Mesothelial cell of epicardium (in vitro differentiated cells): ENCODE data around the gene LIN37. TPM values are rescaled to one million over a fixed set of nuclear protein-coding genes. Genes with fewer than 3 reads are reported as not detected.

Experiments
- DNase-seq, 2 experiments: peaks; one replicate each; pipeline ENCODE4 v3.0.0; 2021; ENCODE audit warnings: low spot score in 2 of 2; ENCODE audit not compliant: unreplicated experiment in 2 of 2
- H3K27ac Mint-ChIP-seq: 2 replicates; pipeline ENCODE4 v1.8.0; 2021; ENCODE audit warnings: mixed read lengths
- H3K27me3 Mint-ChIP-seq: 2 replicates; pipeline ENCODE4 v1.8.0; 2021; ENCODE audit warnings: low read depth, mixed read lengths
- H3K36me3 Mint-ChIP-seq: 2 replicates; pipeline ENCODE4 v1.8.0; 2021; ENCODE audit warnings: mixed read lengths
- H3K4me1 Mint-ChIP-seq: 2 replicates; pipeline ENCODE4 v1.8.0; 2021; ENCODE audit warnings: mixed read lengths
- H3K4me3 Mint-ChIP-seq: 2 replicates; pipeline ENCODE4 v1.8.0; 2021; ENCODE audit warnings: mild to moderate bottlenecking, moderate library complexity, mixed read lengths
- H3K9me3 Mint-ChIP-seq: 2 replicates; pipeline ENCODE4 v1.8.0; 2021; ENCODE audit warnings: mixed read lengths
- CTCF ChIP-seq: fragments of 200-600 bp; sonication (generic); IDR thresholded peaks from one replicate; pipeline ENCODE4 v1.5.0; 2021; ENCODE audit warnings: antibody characterized with exemption; ENCODE audit not compliant: unreplicated experiment
- total RNA-seq: library from RNA; stranded (reverse); gene quantifications from 3 replicates; pipeline ENCODE4 v1.2.1, GENCODE V29; 2021

Gene LIN37
- total RNA-seq, 1 donor from 2014 or later, result 12.0 TPM

- no peaks in the 10 kb centered on the region for H3K9me3 Mint-ChIP-seq
- no peak for DNase-seq
- H3K36me3 Mint-ChIP-seq, result peaks cover 18% of the 10 kb centered on the region
- H3K27ac Mint-ChIP-seq, result no peak overlapping the region
- H3K4me3 Mint-ChIP-seq, result no peak overlapping the region
- TF ChIP-seq CTCF, result no peak
- peaks cover 4% of the 10 kb centered on the region for H3K27me3 Mint-ChIP-seq
- no peaks in the 10 kb centered on the region for H3K4me1 Mint-ChIP-seq
These were observed 36.3 kb downstream of the LIN37 start for GRCh38 chr19:35784503-35785338.

- Mint-ChIP-seq H3K27ac (no peak overlapping the region), H3K4me3 (no peak overlapping the region), H3K36me3 (peaks cover 18% of the 10 kb centered on the region), H3K27me3 (peaks cover 4% of the 10 kb centered on the region), H3K9me3 (no peaks in the 10 kb centered on the region), H3K4me1 (no peaks in the 10 kb centered on the region)
- no peak for TF ChIP-seq CTCF
- no peak for DNase-seq
These were observed 36.9 kb downstream of the LIN37 start for GRCh38 chr19:35785339-35785627.

GRCh38 chr19:35786299-35787160, 38.2 kb downstream of the LIN37 start:
- DNase-seq, result no peak
- peaks cover 13% of the 10 kb centered on the region for H3K36me3 Mint-ChIP-seq
- H3K27ac Mint-ChIP-seq, result no peak overlapping the region
- TF ChIP-seq CTCF, result no peak
- no peaks in the 10 kb centered on the region for H3K9me3 Mint-ChIP-seq
- no peaks in the 10 kb centered on the region for H3K4me1 Mint-ChIP-seq
- H3K27me3 Mint-ChIP-seq, result peaks cover 4% of the 10 kb centered on the region
- no peak overlapping the region for H3K4me3 Mint-ChIP-seq

- Mint-ChIP-seq H3K9me3 (no peaks in the 10 kb centered on the region), H3K27ac (no peak overlapping the region), H3K27me3 (peaks cover 4% of the 10 kb centered on the region), H3K36me3 (peaks cover 11% of the 10 kb centered on the region), H3K4me1 (no peaks in the 10 kb centered on the region), H3K4me3 (no peak overlapping the region)
- DNase-seq, result no peak
- no peak for TF ChIP-seq CTCF
These were observed 38.9 kb downstream of the LIN37 start for GRCh38 chr19:35787227-35787799.

- peaks cover 2% of the 10 kb centered on the region for H3K36me3 Mint-ChIP-seq
- H3K4me3 Mint-ChIP-seq, result no peak overlapping the region
- no peak overlapping the region for H3K27ac Mint-ChIP-seq
- no peak for DNase-seq
- no peaks in the 10 kb centered on the region for H3K4me1 Mint-ChIP-seq
- peaks cover 4% of the 10 kb centered on the region for H3K27me3 Mint-ChIP-seq
- no peaks in the 10 kb centered on the region for H3K9me3 Mint-ChIP-seq
- TF ChIP-seq CTCF, result no peak
These were observed 40.0 kb downstream of the LIN37 start for GRCh38 chr19:35788205-35788960.
